Heart left ventricle (tissue), 13 donors: ENCODE results near the gene DUSP22.

Experiments used
- CTCF ChIP-seq, 12 donors: fragments of 200-600 bp; sonication (generic) in 4 of 12; IDR thresholded peaks; one replicate each; pipeline versions ENCODE4 v1.5.0 to v1.8.0; 2018 to 2022; ENCODE audit warnings: antibody characterized with exemption in 12 of 12, mild to moderate bottlenecking in 5 of 12
- POLR2A ChIP-seq, 2 donors: fragments of 450-650 bp; IDR thresholded peaks; one replicate each; pipeline ENCODE4 v1.6.1; 2017; ENCODE audit warnings: antibody characterized with exemption in 2 of 2, mild to moderate bottlenecking in 2 of 2, moderate library complexity in 2 of 2
- donor health status: ischemic (EF 13 %, LVEDD 7.1; RV severe dilation, severe dysfunction).
- donor health status: DM: no; HTN: yes; CAD: no.
- donor health status: DM: no; HTN: no; CAD: no.
- donor health status: ischemic (EF 25% LVEDD 6.9; RV normal size, moderate dysfunction).
- donor health status: ischemic (EF 25% LVEDD 5.7; RV mildly dilated, moderate dysfunction).
- donor health status: ischemic (EF 35%, LVEDD 5.7; RV mildly dilated, moderate dysfunction).
- donor health status: nonischemic (EF 11% LVEDD 7.7; RV severe dilation, severe dysfunction).
- donor health status: DM: yes; HTN: yes; CAD: no.
- donor health status: PGD.
- donor health status: ischemic (EF 29% LVEDD 5.4; RV normal size, mild dysfunction).
- donor health status: nonischemic (EF 23%, LVEDD 6.1; RV moderate dilation, normal function).

- TF ChIP-seq POLR2A (IDR thresholded peaks at IDR 0.05) (no peak), CTCF (IDR thresholded peaks at IDR 0.05) (no peak)
Measured at GRCh38 chr6:259901-260508, 32.3 kb upstream of the DUSP22 start.
